Type B pancreatic cell (in vitro differentiated cells): Measurements from ENCODE around the gene SLX4IP. TPM values are rescaled to one million over a fixed set of nuclear protein-coding genes. Genes with fewer than 3 reads are reported as not detected.

Experiments used
- DNase-seq: peaks from one replicate; pipeline ENCODE4 v3.0.0; 2021; ENCODE audit warnings: mixed read lengths; ENCODE audit not compliant: unreplicated experiment; ENCODE audit errors: extremely low spot score
- H3K27ac Mint-ChIP-seq: 2 replicates; pipeline ENCODE4 v1.8.0; 2021; ENCODE audit warnings: mild to moderate bottlenecking, mixed read lengths
- H3K27me3 Mint-ChIP-seq: 2 replicates; pipeline ENCODE4 v1.8.0; 2021; ENCODE audit warnings: mixed read lengths
- H3K36me3 Mint-ChIP-seq: 2 replicates; pipeline ENCODE4 v1.8.0; 2021; ENCODE audit warnings: mixed read lengths
- H3K4me1 Mint-ChIP-seq: one replicate; pipeline ENCODE4 v1.8.0; 2021; ENCODE audit warnings: mixed read lengths; ENCODE audit not compliant: unreplicated experiment
- H3K4me3 Mint-ChIP-seq: 2 replicates; pipeline ENCODE4 v1.8.0; 2021; ENCODE audit warnings: mild to moderate bottlenecking, mixed read lengths
- H3K9me3 Mint-ChIP-seq: 2 replicates; pipeline ENCODE4 v1.8.0; 2021; ENCODE audit warnings: mixed read lengths
- total RNA-seq: library from RNA; stranded (reverse); gene quantifications from 2 replicates; pipeline ENCODE4 v1.2.1, GENCODE V29; 2021; ENCODE audit warnings: low replicate concordance
- TF ChIP-seq, protein P1 (sequence below): fragments of 200-600 bp; sonication (generic); conservative IDR thresholded peaks from 2 replicates; pipeline ENCODE4 v1.5.0; 2021; ENCODE audit warnings: antibody characterized with exemption, mild to moderate bottlenecking

Gene SLX4IP
- total RNA-seq, 1 donor from 2014 or later = 8.5 TPM

DNA sequence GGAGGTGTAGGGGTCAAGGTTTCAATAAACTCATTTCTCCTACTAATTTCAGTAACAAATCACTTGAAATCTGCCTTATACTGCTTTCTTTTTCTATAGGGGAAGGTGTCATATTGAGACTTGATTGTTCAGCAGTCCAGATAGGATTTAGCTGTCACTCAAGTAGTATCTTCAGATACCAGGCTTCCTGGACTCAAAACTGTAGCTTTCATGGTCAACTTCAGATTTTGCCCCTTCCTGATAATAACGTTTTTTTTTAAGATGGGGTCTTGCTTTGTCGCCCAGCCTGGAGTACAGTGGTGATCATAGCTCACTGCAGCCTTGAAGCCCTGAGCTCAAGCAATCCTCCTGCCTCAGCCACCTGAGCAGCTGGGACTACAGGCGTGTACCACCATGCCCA lies 160.9 kb downstream of the SLX4IP start:
- no peak overlapping the region for H3K4me3 Mint-ChIP-seq
- H3K27ac Mint-ChIP-seq = no peak overlapping the region
- H3K4me1 Mint-ChIP-seq = peaks cover 7% of the 10 kb centered on the region

DNA sequence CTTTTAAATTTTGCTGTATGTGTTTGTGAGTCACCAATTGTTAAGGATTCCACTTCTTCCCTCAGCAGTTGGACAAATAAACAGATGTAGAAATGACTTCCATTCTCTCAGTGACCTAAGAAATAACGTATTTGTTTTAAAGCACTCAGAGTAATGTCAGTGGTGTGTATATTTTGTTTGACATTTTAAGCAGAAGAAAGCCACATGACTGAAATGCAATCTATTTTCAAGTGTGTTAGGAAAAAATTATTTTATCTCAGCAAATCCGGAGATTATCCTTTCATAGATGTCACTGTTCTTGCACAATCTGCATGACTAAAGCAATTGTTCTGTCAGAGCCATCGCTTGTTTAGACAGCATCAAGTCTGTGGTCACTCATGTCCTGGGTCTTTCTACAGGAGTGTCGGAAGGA lies 161.6 kb downstream of the SLX4IP start:
- Mint-ChIP-seq H3K9me3 (peaks cover 3% of the 10 kb centered on the region), H3K4me1 (peaks cover under 1% of the 10 kb centered on the region), H3K4me3 (no peak overlapping the region), H3K36me3 (peaks cover 10% of the 10 kb centered on the region), H3K27ac (no peak overlapping the region), H3K27me3 (no peaks in the 10 kb centered on the region)
- no peak for DNase-seq
- TF ChIP-seq, protein P1, sequence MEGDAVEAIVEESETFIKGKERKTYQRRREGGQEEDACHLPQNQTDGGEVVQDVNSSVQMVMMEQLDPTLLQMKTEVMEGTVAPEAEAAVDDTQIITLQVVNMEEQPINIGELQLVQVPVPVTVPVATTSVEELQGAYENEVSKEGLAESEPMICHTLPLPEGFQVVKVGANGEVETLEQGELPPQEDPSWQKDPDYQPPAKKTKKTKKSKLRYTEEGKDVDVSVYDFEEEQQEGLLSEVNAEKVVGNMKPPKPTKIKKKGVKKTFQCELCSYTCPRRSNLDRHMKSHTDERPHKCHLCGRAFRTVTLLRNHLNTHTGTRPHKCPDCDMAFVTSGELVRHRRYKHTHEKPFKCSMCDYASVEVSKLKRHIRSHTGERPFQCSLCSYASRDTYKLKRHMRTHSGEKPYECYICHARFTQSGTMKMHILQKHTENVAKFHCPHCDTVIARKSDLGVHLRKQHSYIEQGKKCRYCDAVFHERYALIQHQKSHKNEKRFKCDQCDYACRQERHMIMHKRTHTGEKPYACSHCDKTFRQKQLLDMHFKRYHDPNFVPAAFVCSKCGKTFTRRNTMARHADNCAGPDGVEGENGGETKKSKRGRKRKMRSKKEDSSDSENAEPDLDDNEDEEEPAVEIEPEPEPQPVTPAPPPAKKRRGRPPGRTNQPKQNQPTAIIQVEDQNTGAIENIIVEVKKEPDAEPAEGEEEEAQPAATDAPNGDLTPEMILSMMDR = no peak

More for the DNA sequence above, 160.9 kb downstream of the SLX4IP start:
- TF ChIP-seq, protein P1 = no peak
- Mint-ChIP-seq H3K36me3 (peaks cover 5% of the 10 kb centered on the region), H3K9me3 (peaks cover 3% of the 10 kb centered on the region), H3K27me3 (no peaks in the 10 kb centered on the region)
- DNase-seq = no peak

DNA sequence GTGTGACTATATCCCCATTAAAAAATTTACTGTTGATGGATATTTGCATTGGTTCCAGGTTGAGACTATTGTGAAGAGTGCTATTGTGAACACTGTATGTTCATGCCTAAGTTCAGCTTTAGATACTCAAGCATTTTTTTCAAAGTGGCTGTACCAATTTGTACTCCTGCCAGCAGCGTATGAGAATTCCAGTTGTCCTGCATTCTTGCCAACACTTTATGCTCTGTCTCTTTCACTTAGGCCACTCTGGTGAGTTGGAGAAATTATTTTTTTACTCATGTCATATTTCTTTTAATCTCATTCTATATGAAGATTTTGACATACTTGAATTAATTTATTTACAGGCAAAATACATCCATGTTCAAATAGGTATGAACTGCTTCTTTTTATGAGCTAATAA lies 162.5 kb downstream of the SLX4IP start:
- H3K27me3 Mint-ChIP-seq = no peaks in the 10 kb centered on the region
- H3K4me3 Mint-ChIP-seq = no peak overlapping the region
- H3K9me3 Mint-ChIP-seq = peaks cover 3% of the 10 kb centered on the region
- TF ChIP-seq, protein P1 = no peak
- H3K27ac Mint-ChIP-seq = no peak overlapping the region
- H3K4me1 Mint-ChIP-seq = peaks cover 6% of the 10 kb centered on the region
- peaks cover 14% of the 10 kb centered on the region for H3K36me3 Mint-ChIP-seq
- DNase-seq = no peak

DNA sequence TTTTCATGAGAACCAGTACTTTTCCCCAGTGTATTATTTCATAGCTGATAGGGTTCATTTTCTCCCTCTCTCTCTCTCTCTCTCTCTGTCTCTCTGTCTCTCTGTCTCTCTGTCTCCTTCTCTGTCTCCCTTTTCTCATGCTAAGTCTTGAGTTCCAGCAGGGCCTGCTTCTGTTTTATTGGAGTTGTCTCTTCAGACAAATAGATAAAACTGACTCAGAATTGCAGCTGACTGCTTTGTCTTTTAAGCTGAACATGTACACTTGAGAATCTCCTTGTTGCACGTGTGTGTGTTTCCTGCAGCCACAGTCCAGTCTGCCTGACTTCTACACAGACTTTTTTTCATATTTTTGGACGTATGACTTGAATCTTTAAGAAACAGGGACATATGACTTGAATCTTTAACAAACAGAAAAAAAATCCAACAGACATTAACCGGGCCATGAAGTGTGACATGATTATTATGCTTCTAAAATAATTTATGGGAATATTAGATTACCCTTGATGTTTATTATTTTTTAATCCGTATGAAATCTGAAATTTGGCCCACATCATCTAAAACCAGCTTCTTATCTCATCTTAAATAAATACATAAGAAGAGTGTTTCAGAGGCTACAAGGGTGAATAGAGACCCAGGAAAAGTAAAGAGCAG lies 167.2 kb downstream of the SLX4IP start:
- H3K4me3 Mint-ChIP-seq = no peak overlapping the region

DNA sequence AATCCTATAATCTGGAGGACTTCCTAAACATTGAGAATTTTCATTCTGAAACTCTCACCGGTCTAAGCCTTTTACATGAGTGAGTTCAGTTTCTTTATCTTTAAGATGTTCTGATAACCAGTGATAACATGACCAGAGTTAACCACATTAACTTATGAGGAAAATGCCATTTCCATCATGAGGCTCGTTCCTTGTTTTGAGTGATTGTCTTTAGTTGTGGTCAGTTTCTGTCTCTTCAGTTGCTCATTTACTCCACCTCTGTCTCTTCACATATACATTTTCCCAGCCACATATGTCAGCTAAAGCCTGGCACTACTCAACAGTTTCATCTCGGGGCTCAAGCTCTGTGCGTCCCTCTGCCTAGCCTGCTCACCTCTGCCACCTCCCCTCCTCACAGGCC lies 168.3 kb downstream of the SLX4IP start:
- H3K4me1 Mint-ChIP-seq = peaks cover 23% of the 10 kb centered on the region
- H3K9me3 Mint-ChIP-seq = no peaks in the 10 kb centered on the region
- no peak for DNase-seq
- H3K27ac Mint-ChIP-seq = no peak overlapping the region
- H3K36me3 Mint-ChIP-seq = peaks cover 35% of the 10 kb centered on the region
- TF ChIP-seq, protein P1 = no peak
- H3K27me3 Mint-ChIP-seq = no peaks in the 10 kb centered on the region
- no peak overlapping the region for H3K4me3 Mint-ChIP-seq

More for the DNA sequence above, 167.2 kb downstream of the SLX4IP start:
- Mint-ChIP-seq H3K4me1 (peaks cover 23% of the 10 kb centered on the region), H3K36me3 (peaks cover 26% of the 10 kb centered on the region), H3K9me3 (no peaks in the 10 kb centered on the region), H3K27ac (no peak overlapping the region), H3K27me3 (no peaks in the 10 kb centered on the region)
- TF ChIP-seq, protein P1 = no peak
- no peak for DNase-seq
